GM12872 (cell line): ENCODE measurements around the gene MIA3.

Experiments
- TF ChIP-seq, protein P1 (sequence below): IDR thresholded peaks from 3 replicates; pipeline ENCODE4 v1.5.1; 2011; ENCODE audit warnings: low read depth, mild to moderate bottlenecking, low read length, moderate library complexity; ENCODE audit not compliant: insufficient read depth

MIA3 gene

DNA sequence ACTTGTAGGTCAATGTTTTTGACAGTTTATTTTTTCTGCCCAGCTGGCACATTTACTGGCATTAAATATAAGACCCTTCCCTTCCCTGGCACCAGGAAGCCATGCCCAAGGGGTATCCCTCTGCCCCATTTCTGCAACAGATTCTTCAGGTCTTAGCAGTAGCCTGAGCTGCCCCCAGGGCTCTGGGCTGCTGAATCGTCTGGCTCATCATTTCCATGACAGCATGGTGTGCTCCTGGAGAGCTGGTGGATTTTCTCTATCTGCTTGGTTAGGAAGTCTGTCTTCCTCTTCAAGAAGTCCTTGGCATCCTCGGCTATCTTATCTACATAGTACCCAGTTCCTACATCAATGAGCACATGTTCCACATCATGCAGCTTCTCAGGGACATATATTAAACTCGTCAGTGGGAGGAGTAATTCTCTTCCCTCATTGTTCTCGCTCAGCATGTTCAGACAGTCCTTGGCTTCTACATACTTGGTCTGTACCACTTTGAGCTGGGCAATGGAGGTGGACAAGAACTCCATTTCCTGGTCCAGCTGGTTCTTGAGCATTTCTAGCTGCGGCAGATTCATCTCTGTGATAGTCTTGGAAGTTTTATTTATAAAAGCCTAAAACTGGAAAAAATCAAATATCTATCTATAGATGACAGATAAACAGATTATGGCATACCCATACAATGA, 23.5 kb downstream of the MIA3 start:
- TF ChIP-seq, protein P1, sequence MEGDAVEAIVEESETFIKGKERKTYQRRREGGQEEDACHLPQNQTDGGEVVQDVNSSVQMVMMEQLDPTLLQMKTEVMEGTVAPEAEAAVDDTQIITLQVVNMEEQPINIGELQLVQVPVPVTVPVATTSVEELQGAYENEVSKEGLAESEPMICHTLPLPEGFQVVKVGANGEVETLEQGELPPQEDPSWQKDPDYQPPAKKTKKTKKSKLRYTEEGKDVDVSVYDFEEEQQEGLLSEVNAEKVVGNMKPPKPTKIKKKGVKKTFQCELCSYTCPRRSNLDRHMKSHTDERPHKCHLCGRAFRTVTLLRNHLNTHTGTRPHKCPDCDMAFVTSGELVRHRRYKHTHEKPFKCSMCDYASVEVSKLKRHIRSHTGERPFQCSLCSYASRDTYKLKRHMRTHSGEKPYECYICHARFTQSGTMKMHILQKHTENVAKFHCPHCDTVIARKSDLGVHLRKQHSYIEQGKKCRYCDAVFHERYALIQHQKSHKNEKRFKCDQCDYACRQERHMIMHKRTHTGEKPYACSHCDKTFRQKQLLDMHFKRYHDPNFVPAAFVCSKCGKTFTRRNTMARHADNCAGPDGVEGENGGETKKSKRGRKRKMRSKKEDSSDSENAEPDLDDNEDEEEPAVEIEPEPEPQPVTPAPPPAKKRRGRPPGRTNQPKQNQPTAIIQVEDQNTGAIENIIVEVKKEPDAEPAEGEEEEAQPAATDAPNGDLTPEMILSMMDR = no peak

DNA sequence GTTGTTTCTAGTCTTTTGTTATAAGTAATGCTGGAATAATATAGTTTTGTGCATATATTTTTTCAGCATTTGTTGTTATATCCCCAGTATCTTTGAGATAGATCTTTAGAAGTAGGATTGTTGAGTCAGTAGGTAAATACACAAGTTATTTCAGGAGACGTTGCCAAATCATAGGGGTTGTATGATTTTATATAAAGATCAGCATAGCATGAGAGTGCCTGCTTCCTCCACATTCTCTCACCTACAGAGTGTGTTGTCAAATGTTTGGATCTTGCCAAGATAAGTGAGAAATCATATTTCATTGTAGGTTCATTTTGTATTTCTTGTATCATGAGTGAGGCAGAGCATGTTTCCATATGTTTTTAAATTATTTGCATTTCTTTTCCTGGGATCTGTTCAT, 24.6 kb downstream of the MIA3 start:
- TF ChIP-seq, protein P1 = no peak

DNA sequence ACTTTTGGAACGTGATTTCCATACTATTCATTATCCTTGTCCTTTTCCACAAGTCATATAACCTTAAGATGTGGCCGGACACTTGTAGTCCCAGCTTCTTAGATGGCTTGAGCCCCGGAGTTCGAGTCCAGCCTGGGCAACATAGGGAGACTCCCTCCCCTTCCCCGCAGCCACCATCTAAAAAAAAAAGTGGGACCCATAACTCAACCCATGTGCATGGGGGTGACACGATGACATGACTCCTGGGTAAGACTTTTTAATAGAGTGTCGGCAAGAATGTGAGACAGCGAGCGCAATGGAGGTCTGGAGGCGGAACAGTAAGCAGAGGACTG, 25.7 kb downstream of the MIA3 start:
- TF ChIP-seq, protein P1 = no peak

DNA sequence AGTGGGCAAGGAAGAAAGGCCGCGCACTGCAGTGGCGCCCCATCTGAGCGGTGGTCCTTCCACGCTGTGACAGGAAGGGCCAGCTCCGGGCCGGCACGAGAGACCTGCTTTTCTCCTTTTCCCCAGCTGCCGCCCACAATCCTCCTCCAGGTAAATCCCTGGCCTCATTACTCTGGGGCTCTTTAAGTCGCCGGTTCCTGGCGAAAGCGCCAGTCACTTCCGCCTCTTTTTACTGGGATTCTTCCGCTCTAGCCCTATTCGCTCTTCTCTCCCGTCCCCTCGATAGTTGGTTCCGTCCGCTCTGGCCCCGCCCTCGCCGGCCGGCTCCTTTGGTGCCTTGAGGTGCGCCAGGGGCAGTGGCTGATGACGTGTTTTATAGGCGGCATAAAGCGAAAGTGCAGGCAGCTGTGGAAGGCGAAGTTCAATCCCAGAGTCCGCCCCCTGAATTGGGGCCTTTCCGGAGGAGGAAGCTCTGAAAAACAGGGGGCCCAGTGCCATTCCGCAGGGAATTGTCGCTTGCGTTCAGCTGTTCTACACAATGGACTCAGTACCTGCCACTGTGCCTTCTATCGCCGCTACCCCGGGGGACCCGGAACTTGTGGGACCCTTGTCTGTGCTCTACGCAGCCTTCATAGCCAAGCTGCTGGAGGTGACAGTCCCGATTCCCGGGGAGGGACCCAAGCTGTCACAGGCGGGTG, 26.2 kb downstream of the MIA3 start:
- TF ChIP-seq, protein P1 = no peak

DNA sequence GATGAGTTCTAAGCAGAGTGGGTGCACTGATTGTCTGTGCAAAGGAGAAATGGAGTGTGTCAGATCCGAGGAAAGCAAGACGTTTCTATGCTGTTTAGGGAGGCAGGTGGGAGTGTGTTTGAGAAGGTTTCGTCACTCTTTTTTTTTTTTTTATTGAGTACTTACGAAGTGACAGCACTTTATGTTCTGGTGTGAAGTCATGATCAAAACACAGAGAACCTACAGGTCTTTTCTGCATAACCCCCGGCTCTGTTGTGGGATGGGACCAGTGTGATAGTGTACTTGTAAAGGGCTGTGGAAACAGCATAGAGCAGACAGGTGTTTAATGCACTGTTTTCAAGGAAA, 26.7 kb downstream of the MIA3 start:
- TF ChIP-seq, protein P1 = no peak

DNA sequence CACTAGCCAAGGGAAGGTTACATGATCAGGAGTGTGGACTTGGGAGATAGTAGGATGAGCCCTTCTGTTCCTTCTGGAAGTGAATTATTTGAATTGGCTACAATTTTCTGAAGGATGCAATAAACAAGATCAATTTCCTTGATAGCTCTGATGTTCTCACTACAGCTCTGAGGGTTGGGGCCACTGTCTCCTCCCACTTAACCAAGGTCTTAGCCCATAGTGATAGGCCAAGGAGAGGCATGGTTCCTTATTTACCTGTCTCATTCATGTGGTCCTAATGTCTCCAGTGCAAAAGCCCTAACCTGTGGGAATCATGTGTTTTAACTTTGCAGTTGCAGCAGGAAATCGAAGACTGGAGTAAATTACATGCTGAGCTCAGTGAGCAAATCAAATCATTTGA, 34.8 kb downstream of the MIA3 start:
- TF ChIP-seq, protein P1 = no peak

DNA sequence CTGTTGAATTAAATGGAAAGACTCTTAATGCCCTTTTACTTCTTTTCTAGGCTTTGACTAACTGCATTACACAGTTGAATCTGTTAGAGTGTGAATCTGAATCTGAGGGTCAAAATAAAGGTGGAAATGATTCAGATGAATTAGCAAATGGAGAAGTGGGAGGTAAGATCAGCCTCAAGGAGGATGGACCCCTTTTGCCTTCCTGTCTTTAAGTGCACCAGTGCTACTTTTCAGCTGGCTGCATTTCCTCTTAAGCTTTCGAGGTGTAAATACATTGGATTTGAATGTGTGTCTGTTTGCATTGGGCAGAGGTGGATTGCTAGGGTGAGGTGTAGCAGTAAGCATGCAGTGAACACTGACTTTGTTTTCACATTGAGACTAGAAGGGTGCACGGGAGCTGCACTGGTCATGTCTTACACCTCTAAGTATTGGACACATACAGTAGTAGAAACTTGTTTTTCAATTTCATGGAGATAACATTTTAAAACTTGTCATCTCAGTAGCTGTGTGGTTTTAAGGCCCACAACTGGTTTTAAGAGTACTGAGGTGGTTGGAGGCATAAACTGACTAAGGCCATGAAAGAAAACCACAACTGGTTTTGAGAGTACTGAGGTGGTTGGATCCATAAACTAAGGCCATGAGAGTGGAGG, 35.4 kb downstream of the MIA3 start:
- TF ChIP-seq, protein P1 = no peak
